ENCODE measurements around the gene CIT. TPM values are rescaled to one million over a fixed set of nuclear protein-coding genes. Genes with fewer than 3 reads are reported as not detected.

Gene CIT
- total RNA-seq, 2 experiments from 2014 or later = 82.9 to 124 TPM

- H3K36me3 Mint-ChIP-seq = peaks cover 52% of the 10 kb centered on the region
- no peak overlapping the region for H3K27ac Mint-ChIP-seq
- no peaks in the 10 kb centered on the region for H3K9me3 Mint-ChIP-seq (ENCODE audit: low read depth)
- H3K4me3 Mint-ChIP-seq = no peak overlapping the region
- CTCF ChIA-PET = no interaction called here
- no peaks in the 10 kb centered on the region for H3K27me3 Mint-ChIP-seq
- ATAC-seq (no peak), DNase-seq (no peak)
- peaks cover 20% of the 10 kb centered on the region for H3K4me1 Mint-ChIP-seq
These were observed 197.6 kb downstream of the CIT start for GRCh38 chr12:119679490-119679889.

- Mint-ChIP-seq H3K4me3 (no peak overlapping the region), H3K9me3 (ENCODE audit: low read depth) (no peaks in the 10 kb centered on the region), H3K36me3 (peaks cover 56% of the 10 kb centered on the region), H3K27ac (no peak overlapping the region), H3K4me1 (peaks cover 24% of the 10 kb centered on the region), H3K27me3 (no peaks in the 10 kb centered on the region)
- DNase-seq = no peak
- CTCF ChIA-PET = no interaction called here
- no peak for ATAC-seq
These were observed 198.0 kb downstream of the CIT start for GRCh38 chr12:119679081-119679480.

GRCh38 chr12:119678459-119678858, 198.7 kb downstream of the CIT start:
- no peak overlapping the region for H3K27ac Mint-ChIP-seq
- ATAC-seq (no peak), DNase-seq (no peak)
- no peaks in the 10 kb centered on the region for H3K9me3 Mint-ChIP-seq (ENCODE audit: low read depth)
- H3K4me3 Mint-ChIP-seq = no peak overlapping the region
- peaks cover 30% of the 10 kb centered on the region for H3K4me1 Mint-ChIP-seq
- no peaks in the 10 kb centered on the region for H3K27me3 Mint-ChIP-seq
- H3K36me3 Mint-ChIP-seq = peaks cover 62% of the 10 kb centered on the region
- CTCF ChIA-PET = no interaction called here

GRCh38 chr12:119676573-119676972, 200.5 kb downstream of the CIT start:
- Mint-ChIP-seq H3K27ac (no peak overlapping the region), H3K36me3 (peaks cover 77% of the 10 kb centered on the region), H3K27me3 (no peaks in the 10 kb centered on the region), H3K4me3 (no peak overlapping the region), H3K9me3 (ENCODE audit: low read depth) (no peaks in the 10 kb centered on the region), H3K4me1 (peaks cover 33% of the 10 kb centered on the region)
- CTCF ChIA-PET = interaction anchor here (2.4 kb wide), 1 partner anchor 9 kb away, joined by 8 read pairs; the partner anchor contains the start of gene PRKAB1
- ATAC-seq = no peak
- DNase-seq = no peak

- DNase-seq (no peak), ATAC-seq (no peak)
- Mint-ChIP-seq H3K36me3 (peaks cover 82% of the 10 kb centered on the region), H3K27me3 (no peaks in the 10 kb centered on the region), H3K4me3 (no peak overlapping the region), H3K4me1 (peaks cover 39% of the 10 kb centered on the region), H3K27ac (no peak overlapping the region), H3K9me3 (ENCODE audit: low read depth) (no peaks in the 10 kb centered on the region)
- CTCF ChIA-PET = interaction anchor here (2.4 kb wide), 1 partner anchor 8 kb away, joined by 8 read pairs; the partner anchor contains the start of gene PRKAB1
These were observed 201.1 kb downstream of the CIT start for GRCh38 chr12:119676022-119676421.

GRCh38 chr12:119674560-119674959, 202.6 kb downstream of the CIT start:
- Mint-ChIP-seq H3K27ac (peak overlapping the region; percentile 88), H3K4me3 (no peak overlapping the region), H3K4me1 (peaks cover 53% of the 10 kb centered on the region), H3K9me3 (ENCODE audit: low read depth) (no peaks in the 10 kb centered on the region), H3K36me3 (peaks cover 84% of the 10 kb centered on the region), H3K27me3 (no peaks in the 10 kb centered on the region)
- CTCF ChIA-PET = no interaction called here
- ATAC-seq (no peak), DNase-seq (no peak)

GRCh38 chr12:119673634-119674033, 203.5 kb downstream of the CIT start:
- no peaks in the 10 kb centered on the region for H3K9me3 Mint-ChIP-seq (ENCODE audit: low read depth)
- peak overlapping the region; percentile 27 for H3K4me3 Mint-ChIP-seq
- CTCF ChIA-PET = interaction anchor here (0.9 kb wide), 1 partner anchor 9 kb away, joined by 3 read pairs; no protein-coding TSS in a partner anchor
- peaks cover 79% of the 10 kb centered on the region for H3K36me3 Mint-ChIP-seq
- DNase-seq (no peak), ATAC-seq (peak; percentile 41)
- H3K4me1 Mint-ChIP-seq = peaks cover 55% of the 10 kb centered on the region
- peak overlapping the region; percentile 88 for H3K27ac Mint-ChIP-seq
- no peaks in the 10 kb centered on the region for H3K27me3 Mint-ChIP-seq

- no peak for DNase-seq
- peak overlapping the region; percentile 31 for H3K27ac Mint-ChIP-seq
- ATAC-seq = no peak
- H3K4me1 Mint-ChIP-seq = peaks cover 60% of the 10 kb centered on the region
- no peak overlapping the region for H3K4me3 Mint-ChIP-seq
- H3K36me3 Mint-ChIP-seq = peaks cover 73% of the 10 kb centered on the region
- CTCF ChIA-PET = interaction anchor here (1.5 kb wide), 1 partner anchor 228 kb away, joined by 3 read pairs; no protein-coding TSS in a partner anchor
- H3K9me3 Mint-ChIP-seq (ENCODE audit: low read depth) = no peaks in the 10 kb centered on the region
- no peaks in the 10 kb centered on the region for H3K27me3 Mint-ChIP-seq
These were observed 204.9 kb downstream of the CIT start for GRCh38 chr12:119672194-119672593.

GRCh38 chr12:119671070-119671469, 206.1 kb downstream of the CIT start:
- DNase-seq (no peak), ATAC-seq (no peak)
- no peaks in the 10 kb centered on the region for H3K9me3 Mint-ChIP-seq (ENCODE audit: low read depth)
- H3K4me1 Mint-ChIP-seq = peaks cover 71% of the 10 kb centered on the region
- H3K4me3 Mint-ChIP-seq = no peak overlapping the region
- H3K27me3 Mint-ChIP-seq = no peaks in the 10 kb centered on the region
- peaks cover 62% of the 10 kb centered on the region for H3K36me3 Mint-ChIP-seq
- CTCF ChIA-PET = no interaction called here
- H3K27ac Mint-ChIP-seq = no peak overlapping the region

- Mint-ChIP-seq H3K36me3 (peaks cover 51% of the 10 kb centered on the region), H3K27ac (peak overlapping the region; percentile 80), H3K4me3 (peak overlapping the region; percentile 66), H3K9me3 (ENCODE audit: low read depth) (no peaks in the 10 kb centered on the region), H3K27me3 (no peaks in the 10 kb centered on the region), H3K4me1 (peaks cover 70% of the 10 kb centered on the region)
- DNase-seq (no peak), ATAC-seq (no peak)
- CTCF ChIA-PET = interaction anchor here (0.8 kb wide), 1 partner anchor 69 kb away, joined by 3 read pairs; no protein-coding TSS in a partner anchor
These were observed 207.2 kb downstream of the CIT start for GRCh38 chr12:119669744-119670472.

GRCh38 chr12:119668324-119668841, 208.7 kb downstream of the CIT start:
- H3K4me1 Mint-ChIP-seq = peaks cover 58% of the 10 kb centered on the region
- H3K9me3 Mint-ChIP-seq (ENCODE audit: low read depth) = no peaks in the 10 kb centered on the region

GRCh38 chr12:119667577-119668323, 209.4 kb downstream of the CIT start, which contains the start of gene PRKAB1:
Gene PRKAB1 (plus strand): TSS chr12:119668133. CDS start chr12:119668245, 112 bp downstream.
- H3K36me3 Mint-ChIP-seq = peaks cover 32% of the 10 kb centered on the region
- H3K27ac Mint-ChIP-seq = peak within 1 kb of the TSS; percentile 94
- H3K4me1 Mint-ChIP-seq = peaks cover 52% of the 10 kb centered on the region
- ATAC-seq = peak; percentile 99
- peak; percentile 98 for DNase-seq
- CTCF ChIA-PET = interaction anchor here (0.7 to 1.6 kb wide), 13 partner anchors 9 to 1547 kb away, joined by 3 to 8 read pairs (median 4); no protein-coding TSS in a partner anchor
- no peaks in the 10 kb centered on the region for H3K27me3 Mint-ChIP-seq
- no peaks in the 10 kb centered on the region for H3K9me3 Mint-ChIP-seq (ENCODE audit: low read depth)
- H3K4me3 Mint-ChIP-seq = peak within 1 kb of the TSS; percentile 88

More at GRCh38 chr12:119668324-119668841, 208.7 kb downstream of the CIT start:
- peak overlapping the region; percentile 88 for H3K4me3 Mint-ChIP-seq
- ATAC-seq = no peak
- H3K27me3 Mint-ChIP-seq = no peaks in the 10 kb centered on the region
- no peak for DNase-seq
- H3K36me3 Mint-ChIP-seq = peaks cover 38% of the 10 kb centered on the region
- H3K27ac Mint-ChIP-seq = peak overlapping the region; percentile 94
- CTCF ChIA-PET = interaction anchor here (0.6 to 1.6 kb wide), 11 partner anchors 9 to 1547 kb away, joined by 3 to 8 read pairs (median 4); no protein-coding TSS in a partner anchor

- peaks cover 46% of the 10 kb centered on the region for H3K4me1 Mint-ChIP-seq
- no peaks in the 10 kb centered on the region for H3K9me3 Mint-ChIP-seq (ENCODE audit: low read depth)
- DNase-seq = no peak
- CTCF ChIA-PET = interaction anchor here (0.9 to 1.6 kb wide), 12 partner anchors 8 to 1546 kb away, joined by 3 to 8 read pairs (median 4); no protein-coding TSS in a partner anchor
- H3K27ac Mint-ChIP-seq = peak overlapping the region; percentile 94
- H3K27me3 Mint-ChIP-seq = no peaks in the 10 kb centered on the region
- peaks cover 25% of the 10 kb centered on the region for H3K36me3 Mint-ChIP-seq
- ATAC-seq = no peak
- H3K4me3 Mint-ChIP-seq = peak overlapping the region; percentile 88
These were observed 210.1 kb downstream of the CIT start for GRCh38 chr12:119666900-119667576.
